OCI-LY7 (cell line): ENCODE results near the gene WFDC10B. TPM values are rescaled to one million over a fixed set of nuclear protein-coding genes. Genes with fewer than 3 reads are reported as not detected.
"Not testable (repeated sequence)": the region's sequence is repeated elsewhere in the genome, so short reads cannot be mapped to it uniquely, and the experiment has no call there.

ENCODE experiments used
- BruUV-seq: library from RNA; stranded (reverse); fragments of 400-500 nt; replicated peaks from 2 replicates; lab custom pipeline; 2021; lab: Mats Ljungman, UMichigan
- CTCF ChIA-PET: fragments of 300-600 bp; sonication (Branson Sonifier 250); formaldehyde crosslinking; loops from one replicate; lab custom pipeline; 2022; ENCODE audit warnings: antibody characterized with exemption; ENCODE audit not compliant: unreplicated experiment; lab: Charles Lee
- POLR2A ChIA-PET: fragments of 300-600 bp; sonication (Branson Sonifier 250); formaldehyde crosslinking; loops from one replicate; lab custom pipeline; 2022; ENCODE audit warnings: antibody characterized with exemption; lab: Charles Lee
- DNase-seq: peaks from one replicate; pipeline ENCODE4 v3.0.0-alpha.2; 2015; ENCODE audit warnings: low spot score
- H2AFZ ChIP-seq: fragments of 200-600 bp; sonication (generic), shearing (Covaris generic); 2 replicates; pipeline ENCODE4 v1.6.1; 2014; ENCODE audit warnings: mild to moderate bottlenecking, antibody characterized with exemption, low read length, moderate library complexity
- H3K27ac ChIP-seq: fragments of 200-600 bp; sonication (generic); 2 replicates; pipeline ENCODE4 v1.5.1; 2014; ENCODE audit warnings: mixed run types, low read depth, mild to moderate bottlenecking, moderate library complexity, low read length, inconsistent platforms; ENCODE audit not compliant: poor library complexity, severe bottlenecking
- H3K36me3 ChIP-seq: fragments of 200-600 bp; sonication (generic); 2 replicates; pipeline ENCODE4 v1.6.1; 2014; ENCODE audit warnings: mild to moderate bottlenecking, antibody characterized with exemption, low read length, moderate library complexity, mixed read lengths; ENCODE audit not compliant: insufficient read depth
- H3K4me1 ChIP-seq: fragments of 200-600 bp; sonication (generic); 2 replicates; pipeline ENCODE4 v1.5.1; 2014; ENCODE audit warnings: mild to moderate bottlenecking, low read length; ENCODE audit not compliant: insufficient read depth, poor library complexity, severe bottlenecking
- H3K4me2 ChIP-seq: fragments of 200-600 bp; sonication (generic); 2 replicates; pipeline ENCODE4 v1.6.1; 2014; ENCODE audit warnings: mild to moderate bottlenecking, low read length
- H3K4me3 ChIP-seq: fragments of 200-600 bp; sonication (generic); 2 replicates; pipeline ENCODE4 v1.5.1; 2014; ENCODE audit warnings: mild to moderate bottlenecking, low read depth, low read length; ENCODE audit not compliant: poor library complexity, severe bottlenecking
- H3K79me2 ChIP-seq: fragments of 200-600 bp; sonication (generic); 2 replicates; pipeline ENCODE4 v1.6.1; 2016; ENCODE audit warnings: low read depth, mild to moderate bottlenecking, low read length, moderate library complexity, mixed read lengths; ENCODE audit not compliant: insufficient read depth
- H3K9me2 ChIP-seq: fragments of 200-600 bp; sonication (generic); 2 replicates; pipeline ENCODE4 v1.6.1; 2016; ENCODE audit warnings: mild to moderate bottlenecking, low read length, mixed read lengths; ENCODE audit not compliant: insufficient read depth
- H3K9me3 ChIP-seq: fragments of 200-600 bp; sonication (generic); 2 replicates; pipeline ENCODE4 v1.6.1; 2014; ENCODE audit warnings: mild to moderate bottlenecking, mixed run types, low read length, mixed read lengths
- H4K20me1 ChIP-seq: fragments of 200-600 bp; sonication (generic); 2 replicates; pipeline ENCODE4 v1.6.1; 2014; ENCODE audit warnings: mild to moderate bottlenecking, antibody characterized with exemption, low read length, moderate library complexity, mixed read lengths; ENCODE audit not compliant: insufficient read depth
- CTCF ChIP-seq: fragments of 200-600 bp; sonication (generic); conservative IDR thresholded peaks from 2 replicates; pipeline ENCODE4 v1.5.1; 2014; ENCODE audit warnings: mild to moderate bottlenecking, antibody characterized with exemption, low read length, moderate library complexity, mixed read lengths
- EZH2phosphoT487 ChIP-seq: fragments of 200-600 bp; sonication (generic); IDR thresholded peaks from 2 replicates; pipeline ENCODE4 v1.6.1; 2018; ENCODE audit warnings: low read depth, borderline replicate concordance, mild to moderate bottlenecking, mixed run types, antibody characterized with exemption, low read length, moderate library complexity, mixed read lengths
- intact Hi-C: fragments of 100-400 bp; cut with micrococcal nuclease; formaldehyde crosslinking; loops from one replicate; pipeline ENCODE4 v1.10.0; 2022; ENCODE audit not compliant: unreplicated experiment
- total RNA-seq, 2 experiments: library from RNA; depleted of rRNA in 1 of 2; stranded (reverse); fragments of >200 nt in 1 of 2; shearing (Covaris generic) in 1 of 2; gene quantifications; 2 replicates each; pipeline ENCODE4 v1.2.3, GENCODE V29; 2014 to 2022

Gene WFDC10B
- total RNA-seq, 2 experiments from 2014 or later = not detected

- H4K20me1 ChIP-seq = no peaks in the 10 kb centered on the region
- ChIA-PET CTCF (no interaction called here), POLR2A (interaction anchor here (1.0 kb wide), 1 partner anchor 625 kb away, joined by 3 read pairs; no protein-coding TSS in a partner anchor)
- H3K4me2 ChIP-seq = no peak overlapping the region
- H3K9me2 ChIP-seq = no peaks in the 10 kb centered on the region
- DNase-seq = no peak
- H3K36me3 ChIP-seq = no peaks in the 10 kb centered on the region
- no peaks in the 10 kb centered on the region for H3K4me1 ChIP-seq
- no peak overlapping the region for H3K27ac ChIP-seq
- H3K79me2 ChIP-seq = no peaks in the 10 kb centered on the region
- no peaks in the 10 kb centered on the region for H3K9me3 ChIP-seq
- intact Hi-C loops = no loop called here
- H2AFZ ChIP-seq = no peak overlapping the region
- no peak overlapping the region for H3K4me3 ChIP-seq
- TF ChIP-seq CTCF (no peak), EZH2phosphoT487 (no peak)
- no TSS peak for BruUV-seq
These were observed 20.3 kb upstream of the WFDC10B start for GRCh38 chr20:45725134-45725533.

GRCh38 chr20:45722047-45722446 lies 17.2 kb upstream of the WFDC10B start, which contains the start of gene SPINT4:
Gene SPINT4 (plus strand): TSS chr20:45722347. CDS start chr20:45722368, 21 bp downstream.
- H3K9me2 ChIP-seq = no peaks in the 10 kb centered on the region
- no peak for TF ChIP-seq EZH2phosphoT487
- no peak for TF ChIP-seq CTCF
- intact Hi-C loops = no loop called here
- no peak within 1 kb of the TSS for H2AFZ ChIP-seq
- H3K4me1 ChIP-seq = no peaks in the 10 kb centered on the region
- no peaks in the 10 kb centered on the region for H4K20me1 ChIP-seq
- BruUV-seq = no TSS peak
- ChIA-PET POLR2A (no interaction called here), CTCF (no interaction called here)
- no peak within 1 kb of the TSS for H3K4me3 ChIP-seq
- H3K4me2 ChIP-seq = no peak within 1 kb of the TSS
- no peak within 1 kb of the TSS for H3K27ac ChIP-seq
- no peak for DNase-seq
- H3K36me3 ChIP-seq = no peaks in the 10 kb centered on the region
- H3K79me2 ChIP-seq = no peaks in the 10 kb centered on the region
- H3K9me3 ChIP-seq = no peaks in the 10 kb centered on the region

DNA sequence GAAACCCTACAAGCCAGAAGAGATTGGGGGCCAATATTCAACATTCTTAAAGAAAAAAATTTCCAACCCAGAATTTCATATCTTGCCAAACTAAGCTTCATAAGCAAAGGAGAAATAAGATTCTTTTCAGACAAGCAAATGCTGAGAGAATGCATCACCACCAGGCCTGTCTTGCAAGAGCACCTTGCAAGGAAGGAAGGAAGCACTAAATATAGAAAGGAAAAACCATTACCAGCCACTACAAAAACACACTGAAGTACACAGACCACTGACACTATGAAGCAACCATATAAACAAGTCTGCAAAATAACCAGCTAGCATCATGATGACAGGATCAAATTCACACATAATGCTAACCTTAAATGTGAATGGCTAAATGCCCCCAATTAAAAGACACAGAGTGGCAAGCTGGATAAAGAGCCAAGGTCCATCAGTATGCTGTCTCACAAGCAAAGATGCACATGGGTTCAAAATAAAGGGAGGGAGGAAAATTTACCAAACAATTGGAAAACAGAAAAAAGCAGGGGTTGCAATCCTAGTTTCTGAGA lies 11.4 kb upstream of the WFDC10B start:
- H4K20me1 ChIP-seq, H3K4me3 ChIP-seq, BruUV-seq, H2AFZ ChIP-seq, H3K9me2 ChIP-seq, H3K27ac ChIP-seq, intact Hi-C loops, H3K36me3 ChIP-seq, CTCF ChIA-PET, H3K79me2 ChIP-seq, POLR2A ChIA-PET, H3K9me3 ChIP-seq: not testable (repeated sequence)
- peak; percentile 41 for DNase-seq
- Histone ChIP-seq H3K4me1 (peaks cover 11% of the 10 kb centered on the region), H3K4me2 (0 out of 2 replicates have a peak overlapping the region, but pooled peaks have one; percentile 30)
